ENCODE measurements around the gene NPFFR2. TPM values are rescaled to one million over a fixed set of nuclear protein-coding genes. Genes with fewer than 3 reads are reported as not detected.

Gene NPFFR2
- total and polyA plus RNA-seq, 2 of the 13 experiments (the other 11 are each of a cell fraction or from before 2014, with no cell fraction given), result not detected

DNA sequence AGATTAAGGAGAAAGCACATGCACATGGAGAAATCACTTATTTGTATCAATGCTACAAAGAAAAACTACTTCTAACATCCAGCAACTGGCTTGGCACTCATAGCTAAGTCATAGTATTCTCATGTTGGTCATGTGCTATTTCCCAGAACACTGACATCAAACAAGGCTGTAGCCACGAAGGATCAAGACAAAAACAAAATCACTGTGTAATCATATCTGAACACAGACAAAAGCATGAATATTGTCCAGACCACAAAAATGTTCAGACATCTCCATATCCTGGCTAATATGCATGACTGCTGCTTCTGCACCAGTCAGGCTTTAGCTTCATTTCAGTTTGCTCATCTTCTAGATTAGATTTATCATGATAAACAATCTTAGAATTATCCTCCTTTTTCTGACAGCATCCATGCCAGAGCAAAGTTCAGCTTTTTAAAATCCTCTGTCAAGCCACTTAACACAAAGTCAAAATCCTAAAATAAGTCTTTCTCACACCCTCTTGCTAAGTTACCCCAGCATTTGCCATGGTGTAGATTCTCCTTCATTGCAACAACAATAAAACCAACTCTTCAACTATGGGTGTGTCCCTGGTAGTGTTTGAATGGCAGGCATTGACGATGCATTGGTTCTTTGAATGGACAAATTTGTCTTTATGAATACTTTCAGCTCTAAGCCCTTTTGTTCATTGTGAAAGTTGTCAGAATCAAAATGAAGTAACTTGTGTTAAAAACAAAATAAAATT lies 39.1 kb upstream of the NPFFR2 start:
- H3K4me2 ChIP-seq (ENCODE audit: low read depth, low read length), result no peak overlapping the region
- no peak overlapping the region for H3K9ac ChIP-seq (ENCODE audit: insufficient read depth, low read depth, low read length)
- peaks cover 67% of the 10 kb centered on the region for H3K9me3 ChIP-seq (ENCODE audit: low read length)
- H3K4me1 ChIP-seq (ENCODE audit: insufficient read depth, low read length), result no peaks in the 10 kb centered on the region
- in situ Hi-C loops (cut with HindIII; ENCODE audit: extremely low pct_ligation_motif_present, low pct_unique_long_range_greater_than_20kb), result no loop called here
- no peak for TF ChIP-seq HDAC1 (CRISPR knock-in tag; IDR thresholded peaks at IDR 0.05)
- no peak for TF ChIP-seq SCMH1 (CRISPR knock-in tag; IDR thresholded peaks at IDR 0.05; ENCODE audit: borderline replicate concordance)
- TF ChIP-seq TCF12 (IDR thresholded peaks at IDR 0.05), result no peak
- no peak for TF ChIP-seq TCF12 (CRISPR knock-in tag; IDR thresholded peaks at IDR 0.05)
- no peak for TF ChIP-seq ZNF614 (CRISPR knock-in tag; IDR thresholded peaks at IDR 0.05; ENCODE audit: borderline replicate concordance)
- TF ChIP-seq MED8 (CRISPR knock-in tag; IDR thresholded peaks at IDR 0.05; ENCODE audit: insufficient replicate concordance), result no peak
- no peak for TF ChIP-seq SMARCC2 (IDR thresholded peaks at IDR 0.05)
- no peak for TF ChIP-seq NPAS2 (CRISPR knock-in tag; IDR thresholded peaks at IDR 0.05; ENCODE audit: borderline replicate concordance)
- no peak for TF ChIP-seq NFKB2 (CRISPR knock-in tag; IDR thresholded peaks at IDR 0.05; ENCODE audit: borderline replicate concordance)
- TF ChIP-seq ZNF660 (CRISPR knock-in tag; IDR thresholded peaks at IDR 0.05; ENCODE audit: borderline replicate concordance, low read depth), result no peak
- CTCF ChIA-PET (ENCODE audit: low intra/inter-chr PET ratio, low total read pairs), result no interaction called here
- H3K27ac ChIP-seq (ENCODE audit: extremely low read length, insufficient read depth, low read length), result no peak overlapping the region
- FAIRE-seq, result no peak
- H2AFZ ChIP-seq (ENCODE audit: low read length), result no peak overlapping the region
- intact Hi-C loops (cut with micrococcal nuclease; ENCODE audit: unreplicated experiment), result no loop called here
- 4% methylated on average over 2 of the region's 2 CpGs for WGBS (ENCODE audit: low lambda C conversion rate)
- H3K27me3 ChIP-seq (ENCODE audit: control insufficient read depth in 1 of 2, insufficient read depth in 2 of 2, low read length in 2 of 2), result no peaks in the 10 kb centered on the region
- no peaks in the 10 kb centered on the region for H3K79me2 ChIP-seq (ENCODE audit: insufficient read depth, low read length)
- H3K4me3 ChIP-seq (replicated peaks in 1 of 3; ENCODE audit: insufficient read depth in 1 of 3, low read depth in 2 of 3, low read length in 3 of 3), result no peak overlapping the region
- POLR2A ChIA-PET, result no interaction called here
- BruUV-seq (replicated peaks), result no TSS peak
- no peaks in the 10 kb centered on the region for H4K20me1 ChIP-seq (ENCODE audit: insufficient read depth, low read length)
- no peak for ATAC-seq
- no peaks in the 10 kb centered on the region for H3K36me3 ChIP-seq (replicated peaks in 1 of 2; ENCODE audit: control insufficient read depth in 1 of 2, insufficient read depth in 2 of 2, low read length in 2 of 2)
- DNase-seq (ENCODE audit: low spot score), result no peak
